ENCODE results near the gene CCDC6. TPM values are rescaled to one million over a fixed set of nuclear protein-coding genes. Genes with fewer than 3 reads are reported as not detected.
"Not testable (repeated sequence)": the region's sequence is repeated elsewhere in the genome, so short reads cannot be mapped to it uniquely, and the experiment has no call there.

CCDC6 gene
- total RNA-seq, 4 donors from 2014 or later, result 53.2 to 72.4 (median 66.4) TPM

GRCh38 chr10:59934701-59935100, 28.3 kb upstream of the CCDC6 start:
- H3K36me3 ChIP-seq, result no peaks in the 10 kb centered on the region
- TF ChIP-seq CTCF (IDR thresholded peaks at IDR 0.05), result no peak
- no peak for TF ChIP-seq POLR2A (IDR thresholded peaks at IDR 0.05)
- no peaks in the 10 kb centered on the region for H3K4me1 ChIP-seq
- H3K27ac ChIP-seq, result no peak overlapping the region
- H3K4me3 ChIP-seq, result no peak overlapping the region
- H3K9me3 ChIP-seq, result no peaks in the 10 kb centered on the region
- DNase-seq, result no peak
- no peaks in the 10 kb centered on the region for H3K27me3 ChIP-seq
- intact Hi-C loops (cut with DNase I; ENCODE audit: low total_unique reads), result no loop called here

- H3K4me3 ChIP-seq; intact Hi-C loops (cut with DNase I; ENCODE audit: low total_unique reads); H3K36me3 ChIP-seq: not testable (repeated sequence)
These were observed 24.6 kb upstream of the CCDC6 start for GRCh38 chr10:59930788-59931521.

GRCh38 chr10:59926086-59926485, 19.7 kb upstream of the CCDC6 start:
- Histone ChIP-seq H3K27ac (no peak overlapping the region), H3K36me3 (no peaks in the 10 kb centered on the region), H3K9me3 (peaks cover 0 to 6% of the 10 kb centered on the region in 2 donors), H3K27me3 (no peaks in the 10 kb centered on the region), H3K4me1 (no peaks in the 10 kb centered on the region), H3K4me3 (no peak overlapping the region)
- no peak for DNase-seq
- no peak for TF ChIP-seq CTCF (IDR thresholded peaks at IDR 0.05)
- TF ChIP-seq POLR2A (IDR thresholded peaks at IDR 0.05), result no peak
- intact Hi-C loops (cut with DNase I; ENCODE audit: low total_unique reads), result no loop called here

More at GRCh38 chr10:59930788-59931521, 24.6 kb upstream of the CCDC6 start:
- H3K27ac ChIP-seq, H3K9me3 ChIP-seq, H3K27me3 ChIP-seq, DNase-seq, H3K4me1 ChIP-seq: not testable (repeated sequence)

- Histone ChIP-seq H3K27ac (no peak overlapping the region), H3K9me3 (peaks cover 0 to 6% of the 10 kb centered on the region in 2 donors), H3K27me3 (no peaks in the 10 kb centered on the region), H3K4me3 (no peak overlapping the region), H3K36me3 (no peaks in the 10 kb centered on the region), H3K4me1 (no peaks in the 10 kb centered on the region)
- DNase-seq, result no peak
- TF ChIP-seq POLR2A (IDR thresholded peaks at IDR 0.05) (no peak), CTCF (IDR thresholded peaks at IDR 0.05) (no peak)
- intact Hi-C loops (cut with DNase I; ENCODE audit: low total_unique reads), result no loop called here
These were observed 16.6 kb upstream of the CCDC6 start for GRCh38 chr10:59922907-59923306.

- no peaks in the 10 kb centered on the region for H3K27me3 ChIP-seq
- H3K9me3 ChIP-seq, result peaks cover 0 to 2% of the 10 kb centered on the region in 2 donors
- TF ChIP-seq POLR2A (IDR thresholded peaks at IDR 0.05) (no peak), CTCF (IDR thresholded peaks at IDR 0.05) (no peak)
- DNase-seq, result no peak
- no peaks in the 10 kb centered on the region for H3K4me1 ChIP-seq
- H3K36me3 ChIP-seq, result no peaks in the 10 kb centered on the region
- intact Hi-C loops (cut with DNase I; ENCODE audit: low total_unique reads), result no loop called here
- no peak overlapping the region for H3K27ac ChIP-seq
- H3K4me3 ChIP-seq, result no peak overlapping the region
These were observed 11.6 kb upstream of the CCDC6 start for GRCh38 chr10:59917922-59918321.
